ENCODE results near the gene PRF1. TPM values are rescaled to one million over a fixed set of nuclear protein-coding genes. Genes with fewer than 3 reads are reported as not detected.
A peak's percentile ranks its signal among the peaks of the same experiment; 100 is the strongest.

The PRF1 gene
- total and polyA plus RNA-seq, 7 donors, result 0.16 to 5.0 (median 1.5) TPM; not detected in 1

GRCh38 chr10:70592186-70592735 is 10.3 kb downstream of the PRF1 start:
- intact Hi-C loops (cut with DNase I), result no loop called here
- no peaks in the 10 kb centered on the region for H3K9me3 ChIP-seq
- no peak overlapping the region for H3K4me3 ChIP-seq
- H3K27ac ChIP-seq, result no peak overlapping the region
- 81 to 86% methylated on average over 2 of the region's 2 CpGs for WGBS, 2 donors
- no peak for TF ChIP-seq POLR2AphosphoS5 (IDR thresholded peaks at IDR 0.05)
- no peak for TF ChIP-seq EP300 (IDR thresholded peaks at IDR 0.05)
- H3K4me1 ChIP-seq, result no peaks in the 10 kb centered on the region
- H3K27me3 ChIP-seq, result no peaks in the 10 kb centered on the region
- no peak for DNase-seq
- no peaks in the 10 kb centered on the region for H3K36me3 ChIP-seq

- WGBS, 2 donors, result 65 to 69% methylated on average over 5 of the region's 5 CpGs
- Histone ChIP-seq H3K4me1 (no peaks in the 10 kb centered on the region), H3K27ac (no peak overlapping the region), H3K27me3 (no peaks in the 10 kb centered on the region), H3K4me3 (no peak overlapping the region), H3K9me3 (no peaks in the 10 kb centered on the region), H3K36me3 (no peaks in the 10 kb centered on the region)
- DNase-seq, result no peak
- TF ChIP-seq POLR2A (IDR thresholded peaks at IDR 0.05) (no peak), POLR2AphosphoS5 (IDR thresholded peaks at IDR 0.05) (no peak)
- intact Hi-C loops (cut with DNase I), result no loop called here
Measured at GRCh38 chr10:70590655-70591416, 11.7 kb downstream of the PRF1 start.

GRCh38 chr10:70589762-70590654 is 12.5 kb downstream of the PRF1 start:
- peak in 1 of 4 donors; percentile 14 for TF ChIP-seq POLR2AphosphoS5 (IDR thresholded peaks at IDR 0.05)
- TF ChIP-seq, protein P1, sequence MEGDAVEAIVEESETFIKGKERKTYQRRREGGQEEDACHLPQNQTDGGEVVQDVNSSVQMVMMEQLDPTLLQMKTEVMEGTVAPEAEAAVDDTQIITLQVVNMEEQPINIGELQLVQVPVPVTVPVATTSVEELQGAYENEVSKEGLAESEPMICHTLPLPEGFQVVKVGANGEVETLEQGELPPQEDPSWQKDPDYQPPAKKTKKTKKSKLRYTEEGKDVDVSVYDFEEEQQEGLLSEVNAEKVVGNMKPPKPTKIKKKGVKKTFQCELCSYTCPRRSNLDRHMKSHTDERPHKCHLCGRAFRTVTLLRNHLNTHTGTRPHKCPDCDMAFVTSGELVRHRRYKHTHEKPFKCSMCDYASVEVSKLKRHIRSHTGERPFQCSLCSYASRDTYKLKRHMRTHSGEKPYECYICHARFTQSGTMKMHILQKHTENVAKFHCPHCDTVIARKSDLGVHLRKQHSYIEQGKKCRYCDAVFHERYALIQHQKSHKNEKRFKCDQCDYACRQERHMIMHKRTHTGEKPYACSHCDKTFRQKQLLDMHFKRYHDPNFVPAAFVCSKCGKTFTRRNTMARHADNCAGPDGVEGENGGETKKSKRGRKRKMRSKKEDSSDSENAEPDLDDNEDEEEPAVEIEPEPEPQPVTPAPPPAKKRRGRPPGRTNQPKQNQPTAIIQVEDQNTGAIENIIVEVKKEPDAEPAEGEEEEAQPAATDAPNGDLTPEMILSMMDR (IDR thresholded peaks at IDR 0.05), result no peak
- Histone ChIP-seq H3K4me3 (no peak overlapping the region), H3K36me3 (no peaks in the 10 kb centered on the region), H3K27me3 (no peaks in the 10 kb centered on the region), H3K9me3 (no peaks in the 10 kb centered on the region), H3K4me1 (no peaks in the 10 kb centered on the region), H3K27ac (peak overlapping the region in 1 of 4 donors; percentile 41)
- intact Hi-C loops (cut with DNase I), result no loop called here
- 69 to 80% methylated on average over 5 of the region's 5 CpGs for WGBS, 2 donors
- no peak for DNase-seq

GRCh38 chr10:70588859-70589570 is 13.5 kb downstream of the PRF1 start:
- intact Hi-C loops (cut with DNase I), result no loop called here
- no peak for DNase-seq
- TF ChIP-seq POLR2AphosphoS5 (IDR thresholded peaks at IDR 0.05) (no peak), EP300 (IDR thresholded peaks at IDR 0.05) (no peak), POLR2A (IDR thresholded peaks at IDR 0.05) (no peak)
- TF ChIP-seq, protein P1 (IDR thresholded peaks at IDR 0.05), result no peak

GRCh38 chr10:70588255-70588654 is 14.3 kb downstream of the PRF1 start:
- intact Hi-C loops (cut with DNase I), result no loop called here
- no peak for DNase-seq
- no peaks in the 10 kb centered on the region for H3K27me3 ChIP-seq
- no peaks in the 10 kb centered on the region for H3K4me1 ChIP-seq
- H3K9me3 ChIP-seq, result no peaks in the 10 kb centered on the region
- TF ChIP-seq POLR2A (IDR thresholded peaks at IDR 0.05) (no peak), POLR2AphosphoS5 (IDR thresholded peaks at IDR 0.05) (no peak), EP300 (IDR thresholded peaks at IDR 0.05) (no peak)
- TF ChIP-seq, protein P1 (IDR thresholded peaks at IDR 0.05), result no peak
- WGBS, 2 donors, result 53 to 69% methylated on average over 6 of the region's 6 CpGs
- H3K27ac ChIP-seq, result no peak overlapping the region
- no peak overlapping the region for H3K4me3 ChIP-seq
- H3K36me3 ChIP-seq, result no peaks in the 10 kb centered on the region

More at GRCh38 chr10:70588859-70589570, 13.5 kb downstream of the PRF1 start:
- Histone ChIP-seq H3K4me1 (no peaks in the 10 kb centered on the region), H3K4me3 (no peak overlapping the region), H3K27me3 (no peaks in the 10 kb centered on the region), H3K27ac (peak overlapping the region in 1 of 4 donors; percentile 41), H3K36me3 (no peaks in the 10 kb centered on the region), H3K9me3 (no peaks in the 10 kb centered on the region)
- WGBS, 2 donors, result 73 to 75% methylated on average over 10 of the region's 10 CpGs
